Coronary artery (tissue), 2 donors: ENCODE measurements around the gene IKZF3.

Experiments
- DNase-seq: peaks from one replicate; pipeline ENCODE4 v3.0.0-alpha.2; 2017; ENCODE audit warnings: low spot score
- H3K27ac ChIP-seq, 2 donors: fragments of 200-600 bp; sonication (generic); one replicate each; pipeline ENCODE4 v1.5.1; 2016 to 2019
- H3K4me3 ChIP-seq: fragments of 200-600 bp; sonication (generic); 2 replicates; pipeline ENCODE4 v1.5.1; 2016; ENCODE audit warnings: mild to moderate bottlenecking, moderate library complexity
- TF ChIP-seq, protein P1 (sequence below): fragments of 200-600 bp; sonication (generic); IDR thresholded peaks from one replicate; pipeline ENCODE4 v1.5.1; 2019; ENCODE audit warnings: antibody characterized with exemption

The IKZF3 gene

DNA sequence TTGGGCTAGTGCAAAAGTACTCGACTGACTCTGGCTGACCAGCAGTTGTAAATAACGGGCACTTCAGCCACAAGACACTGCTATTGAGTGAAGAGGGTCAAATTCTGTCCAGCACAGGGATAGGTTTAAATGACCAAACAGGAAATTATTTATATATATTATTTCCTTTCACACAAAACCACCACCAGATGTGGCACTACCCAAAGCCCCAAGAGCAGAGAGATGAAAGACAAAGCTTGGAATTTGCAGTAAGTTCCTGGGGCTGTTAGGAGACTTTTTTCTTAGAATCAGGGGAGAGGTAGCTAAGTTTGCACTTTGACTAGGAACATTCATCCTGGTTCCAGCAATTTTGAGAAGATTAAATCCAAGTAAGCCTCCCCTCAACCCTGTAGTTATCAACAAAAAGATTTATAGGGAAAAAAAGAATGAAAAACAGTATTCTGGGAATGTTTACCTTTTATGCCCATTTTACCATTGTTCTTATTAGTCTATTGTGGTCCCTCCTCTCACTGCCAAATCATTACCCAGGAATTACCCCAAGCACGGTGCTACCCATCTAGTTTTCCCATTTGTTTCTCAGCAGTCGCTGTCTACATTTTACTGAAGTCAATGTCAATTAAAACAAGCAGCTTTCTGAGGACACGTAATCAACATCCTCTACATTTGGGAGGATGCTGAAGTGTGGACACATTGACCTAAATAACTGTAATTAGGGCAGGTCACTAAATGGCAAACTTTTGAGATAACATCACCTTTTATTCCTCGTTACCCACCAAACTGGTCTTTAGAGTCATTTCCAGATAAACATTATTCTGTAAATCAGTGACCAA is 82.9 kb downstream of the IKZF3 start:
- no peak for DNase-seq
- TF ChIP-seq, protein P1, sequence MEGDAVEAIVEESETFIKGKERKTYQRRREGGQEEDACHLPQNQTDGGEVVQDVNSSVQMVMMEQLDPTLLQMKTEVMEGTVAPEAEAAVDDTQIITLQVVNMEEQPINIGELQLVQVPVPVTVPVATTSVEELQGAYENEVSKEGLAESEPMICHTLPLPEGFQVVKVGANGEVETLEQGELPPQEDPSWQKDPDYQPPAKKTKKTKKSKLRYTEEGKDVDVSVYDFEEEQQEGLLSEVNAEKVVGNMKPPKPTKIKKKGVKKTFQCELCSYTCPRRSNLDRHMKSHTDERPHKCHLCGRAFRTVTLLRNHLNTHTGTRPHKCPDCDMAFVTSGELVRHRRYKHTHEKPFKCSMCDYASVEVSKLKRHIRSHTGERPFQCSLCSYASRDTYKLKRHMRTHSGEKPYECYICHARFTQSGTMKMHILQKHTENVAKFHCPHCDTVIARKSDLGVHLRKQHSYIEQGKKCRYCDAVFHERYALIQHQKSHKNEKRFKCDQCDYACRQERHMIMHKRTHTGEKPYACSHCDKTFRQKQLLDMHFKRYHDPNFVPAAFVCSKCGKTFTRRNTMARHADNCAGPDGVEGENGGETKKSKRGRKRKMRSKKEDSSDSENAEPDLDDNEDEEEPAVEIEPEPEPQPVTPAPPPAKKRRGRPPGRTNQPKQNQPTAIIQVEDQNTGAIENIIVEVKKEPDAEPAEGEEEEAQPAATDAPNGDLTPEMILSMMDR: no peak
- Histone ChIP-seq H3K4me3 (no peak overlapping the region), H3K27ac (peak overlapping the region in 1 of 2 donors; percentile 74)

DNA sequence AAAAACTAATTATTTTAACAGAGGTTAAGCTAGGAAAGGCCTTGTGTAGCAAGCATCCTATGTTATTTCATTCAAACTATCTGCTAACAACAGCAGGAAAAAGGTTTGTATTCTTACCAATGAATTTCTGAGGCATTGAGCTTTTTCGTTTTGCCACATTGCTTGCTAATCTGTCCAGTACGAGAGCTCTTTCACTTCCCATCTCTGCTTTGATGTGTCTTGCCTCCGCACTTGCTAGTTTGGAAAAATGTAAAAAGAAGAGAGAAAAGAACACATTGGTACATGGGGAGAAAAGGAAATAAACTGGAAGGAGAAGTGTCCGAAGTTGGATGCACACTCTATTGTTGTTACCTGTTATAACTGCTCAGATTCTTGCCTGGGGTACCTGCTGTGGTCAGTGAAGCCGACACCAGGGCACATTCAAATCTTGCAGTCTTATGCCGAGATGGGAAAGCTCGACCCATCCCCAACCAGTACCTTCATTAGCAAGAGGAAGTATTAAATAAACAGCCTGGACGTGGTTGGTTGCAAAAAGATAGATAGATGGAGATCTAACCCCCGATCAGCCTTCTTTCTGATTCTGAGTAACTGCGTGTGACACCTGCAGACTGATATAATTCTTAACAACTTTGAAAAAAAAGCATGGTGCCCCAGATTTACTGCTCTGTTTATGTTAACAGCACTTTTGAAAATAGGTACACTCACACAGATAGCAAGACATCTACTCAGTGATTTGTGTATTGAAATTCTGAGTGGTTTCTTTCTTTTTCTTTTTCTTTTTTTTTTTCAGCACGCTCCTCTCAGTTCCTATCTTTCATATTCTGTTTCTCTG is 86.4 kb downstream of the IKZF3 start:
- H3K4me3 ChIP-seq: no peak overlapping the region
- no peak for DNase-seq
- no peak overlapping the region for H3K27ac ChIP-seq
- TF ChIP-seq, protein P1: no peak

DNA sequence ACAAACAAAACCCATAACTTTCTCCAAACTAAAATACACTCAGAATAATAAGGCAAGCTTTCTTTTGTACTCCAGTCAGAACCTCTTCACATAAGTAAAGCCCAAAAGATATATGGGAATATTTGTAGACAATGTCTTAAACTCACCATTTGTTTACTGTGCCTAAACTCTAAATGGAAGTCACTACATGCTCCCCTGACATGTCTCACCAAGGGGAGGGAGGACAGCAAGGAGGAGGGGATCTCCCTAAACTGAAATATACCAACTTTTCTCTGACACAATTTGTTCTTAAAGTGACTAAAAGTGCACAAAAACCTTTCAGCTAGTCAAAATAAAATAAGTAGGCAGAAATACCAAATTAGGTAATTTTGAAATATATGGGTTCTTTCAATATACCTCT is 87.9 kb downstream of the IKZF3 start:
- no peak for DNase-seq
- TF ChIP-seq, protein P1: no peak
- Histone ChIP-seq H3K27ac (no peak overlapping the region), H3K4me3 (no peak overlapping the region)

DNA sequence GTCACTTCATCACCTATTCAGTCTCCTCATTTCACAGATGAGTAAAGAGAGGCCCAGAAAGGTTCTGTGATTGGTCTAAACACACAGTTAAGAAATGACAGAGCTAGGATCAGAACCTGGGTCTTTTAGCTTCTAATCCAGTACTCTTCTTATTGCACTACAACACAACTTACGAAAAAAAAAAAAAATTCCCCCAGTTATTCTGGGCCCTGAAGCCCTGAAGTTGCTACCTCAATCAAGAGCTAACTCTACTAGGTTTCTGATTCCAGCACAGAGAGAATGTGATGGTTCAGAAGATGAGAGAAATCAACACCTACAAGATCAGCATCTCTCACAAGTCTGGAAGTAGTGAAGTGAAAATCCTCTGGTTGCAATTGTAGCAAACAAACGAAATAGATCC is 89.1 kb downstream of the IKZF3 start:
- no peak overlapping the region for H3K27ac ChIP-seq
- no peak for DNase-seq
- TF ChIP-seq, protein P1: no peak
- H3K4me3 ChIP-seq: no peak overlapping the region

DNA sequence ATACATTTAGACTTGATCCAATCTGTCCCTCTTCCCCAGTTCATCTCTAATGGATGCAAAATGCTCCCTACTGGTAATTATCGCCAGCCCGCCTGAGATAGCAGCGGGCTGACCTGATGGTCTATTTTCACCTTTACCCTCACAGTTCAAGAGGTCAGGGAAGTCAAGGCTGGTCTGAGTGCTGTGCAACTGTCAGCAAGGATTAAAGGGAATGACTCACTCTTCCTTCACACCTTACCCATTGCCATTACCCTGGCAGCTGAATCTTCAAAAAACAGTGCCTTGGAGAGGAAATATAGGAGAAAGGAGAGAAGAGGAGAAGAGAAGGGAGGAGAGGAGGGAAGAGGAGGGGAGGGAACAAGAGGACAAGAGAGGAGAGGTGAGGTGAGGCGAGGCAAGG is 90.1 kb downstream of the IKZF3 start:
- TF ChIP-seq, protein P1: no peak
- no peak for DNase-seq
- Histone ChIP-seq H3K4me3 (no peak overlapping the region), H3K27ac (no peak overlapping the region)

DNA sequence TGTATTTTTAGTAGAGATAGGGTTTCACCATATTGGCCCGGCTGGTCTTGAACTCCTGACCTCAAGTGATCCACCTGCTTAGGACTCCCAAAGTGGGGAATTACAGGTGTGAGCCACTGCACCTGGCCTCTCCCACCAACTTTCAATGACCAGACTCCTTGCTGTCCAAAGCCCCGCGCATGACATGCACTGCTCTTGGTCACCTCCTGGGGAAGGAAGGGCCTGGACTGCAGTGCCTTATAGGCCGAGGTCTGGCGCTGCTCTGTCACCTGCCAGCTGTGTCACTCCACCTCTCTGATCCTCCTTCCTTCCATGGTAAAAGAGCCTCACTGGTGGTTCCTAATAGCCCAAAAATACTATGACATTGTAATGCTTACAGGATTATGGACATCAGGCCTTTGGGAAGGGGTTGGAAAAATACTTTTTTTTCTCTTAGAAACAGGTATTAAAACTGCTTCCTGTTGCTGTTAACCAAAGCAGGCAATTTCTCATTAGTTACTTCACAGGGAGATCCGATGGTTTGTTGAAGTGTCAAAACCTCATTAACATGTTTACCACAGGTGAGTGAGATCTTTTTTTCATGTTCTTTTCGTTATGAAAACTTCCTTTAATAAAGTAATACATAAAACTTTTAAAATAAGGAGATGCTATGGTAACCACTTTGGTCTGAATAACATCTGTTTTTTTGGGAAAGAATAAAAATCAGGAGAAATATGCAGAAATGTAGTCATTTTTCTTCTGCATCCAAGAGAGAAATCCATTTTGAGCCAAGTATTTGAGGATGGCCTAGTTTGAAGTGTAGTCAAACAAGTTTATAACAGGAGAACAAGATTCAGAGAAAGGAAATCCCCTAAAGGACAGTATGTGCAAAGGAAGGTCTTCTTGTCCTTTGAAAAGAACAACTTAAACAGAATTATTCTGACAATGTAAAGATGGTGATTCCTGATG is 90.9 kb downstream of the IKZF3 start:
- TF ChIP-seq, protein P1: no peak
- no peak for DNase-seq
- H3K27ac ChIP-seq: peak overlapping the region in 1 of 2 donors; percentile 19

More for the DNA sequence above, 90.9 kb downstream of the IKZF3 start:
- H3K4me3 ChIP-seq: no peak overlapping the region
